NCI-H2196 (cell line): ENCODE data around the gene WDR54.
A peak's percentile ranks its signal among the peaks of the same experiment; 100 is the strongest.

Experiments
- DNase-seq: peaks from one replicate; lab custom pipeline; 2025; ENCODE audit not compliant: unreplicated experiment; lab: John Stamatoyannopoulos, UW

Gene WDR54, protein sequence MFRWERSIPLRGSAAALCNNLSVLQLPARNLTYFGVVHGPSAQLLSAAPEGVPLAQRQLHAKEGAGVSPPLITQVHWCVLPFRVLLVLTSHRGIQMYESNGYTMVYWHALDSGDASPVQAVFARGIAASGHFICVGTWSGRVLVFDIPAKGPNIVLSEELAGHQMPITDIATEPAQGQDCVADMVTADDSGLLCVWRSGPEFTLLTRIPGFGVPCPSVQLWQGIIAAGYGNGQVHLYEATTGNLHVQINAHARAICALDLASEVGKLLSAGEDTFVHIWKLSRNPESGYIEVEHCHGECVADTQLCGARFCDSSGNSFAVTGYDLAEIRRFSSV

DNA sequence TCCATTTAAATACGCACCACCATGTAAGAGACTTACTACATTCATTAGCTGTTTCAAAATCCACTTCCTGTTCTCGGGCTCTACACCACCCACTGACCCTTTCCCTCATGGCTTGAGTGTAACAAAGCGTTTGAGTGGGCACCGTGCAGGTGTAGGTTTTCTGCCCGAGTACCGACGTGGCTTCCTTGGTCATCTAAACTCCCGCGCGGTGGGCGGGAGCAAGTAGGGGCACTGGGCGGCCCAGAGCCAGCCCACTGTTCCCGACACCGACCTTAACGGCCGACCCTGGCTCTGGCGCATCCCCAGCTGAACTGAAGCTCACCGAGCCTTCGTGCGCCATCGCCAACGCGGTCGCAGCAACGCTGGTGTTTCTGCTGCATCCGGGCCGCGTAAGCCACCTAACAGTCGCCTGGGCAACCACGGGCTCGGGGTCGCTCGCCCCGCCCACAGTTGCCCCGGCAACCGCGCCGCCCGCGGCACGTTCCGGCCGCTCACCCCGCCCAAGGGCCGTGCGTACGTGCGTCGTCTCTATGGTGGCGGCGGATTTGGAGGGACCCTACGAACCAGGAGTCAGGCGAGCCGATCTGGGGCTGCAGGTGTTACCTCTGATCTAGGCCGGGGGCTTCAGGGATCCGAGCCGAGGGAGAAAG is at the start of gene WDR54, which contains the start of gene C2orf81:
WDR54 (plus strand) TSS at position 510 of the 650 bp plus-strand sequence. CDS start 424 bp downstream, outside the sequence.
C2orf81 (minus strand) TSS at position 399 of the 650 bp plus-strand sequence; CDS start at position 340, 59 bp downstream.
- peak; percentile 85 for DNase-seq

DNA sequence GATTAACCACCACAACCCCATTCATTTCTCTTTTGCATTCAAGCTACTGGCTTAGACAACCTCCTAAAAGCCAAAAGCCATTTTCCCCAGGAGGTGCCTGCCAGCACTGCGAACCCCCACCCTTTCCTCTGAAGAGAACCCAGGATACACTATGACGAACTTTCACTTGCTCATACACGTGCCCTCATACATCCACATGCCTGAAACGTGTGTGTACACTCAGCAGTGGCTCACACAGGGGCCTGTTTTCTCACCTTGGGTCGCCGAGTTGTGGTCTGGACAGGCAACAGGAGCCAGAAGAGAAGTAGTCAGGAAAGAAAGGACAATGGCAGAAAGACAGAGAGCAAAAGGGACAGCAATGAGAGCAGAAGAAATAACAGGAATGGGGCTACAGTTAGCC is 48.9 kb upstream of the WDR54 start:
- DNase-seq, result no peak

DNA sequence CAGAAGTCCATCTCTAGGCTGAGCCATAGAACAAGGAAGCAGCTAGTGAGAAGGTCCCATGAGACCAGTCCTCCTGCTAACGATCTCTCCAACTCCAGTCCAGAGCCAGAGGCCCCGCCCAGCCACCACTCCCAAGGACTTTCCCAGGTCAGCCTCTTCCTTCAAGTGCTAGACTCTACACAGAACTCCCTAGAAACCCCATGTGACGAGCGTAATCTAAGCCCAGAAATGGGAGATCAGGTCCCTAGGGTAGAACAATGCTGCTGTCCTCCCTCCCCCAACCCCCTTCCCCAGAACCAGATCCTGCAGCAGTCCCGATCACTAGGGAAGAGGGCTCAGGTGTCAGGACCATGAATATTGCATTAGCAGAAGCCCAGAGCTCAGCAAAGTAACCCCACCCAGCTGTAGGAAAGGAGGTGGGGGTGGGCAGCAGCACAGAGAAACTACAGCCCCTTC is 48.3 kb upstream of the WDR54 start:
- no peak for DNase-seq

DNA sequence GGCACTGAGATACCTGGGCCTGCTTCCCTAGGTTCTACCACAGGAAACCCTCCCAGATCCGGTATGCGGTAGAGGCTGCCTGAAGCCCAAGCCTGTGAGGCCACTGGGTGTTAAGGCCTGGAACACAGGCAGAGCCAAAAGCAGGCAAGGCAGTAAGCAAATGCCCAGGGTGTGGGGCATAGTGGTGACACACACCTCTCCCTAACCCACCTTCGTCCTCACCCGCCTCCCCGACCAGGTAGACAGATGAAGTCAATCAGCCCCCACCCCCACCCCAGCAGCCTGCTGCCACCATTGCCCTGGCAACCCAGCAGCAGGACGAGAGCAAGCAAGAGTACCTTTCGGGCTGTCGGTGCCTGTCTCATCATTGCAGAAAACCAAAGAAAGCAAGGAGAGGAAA is 47.5 kb upstream of the WDR54 start:
- DNase-seq, result no peak

DNA sequence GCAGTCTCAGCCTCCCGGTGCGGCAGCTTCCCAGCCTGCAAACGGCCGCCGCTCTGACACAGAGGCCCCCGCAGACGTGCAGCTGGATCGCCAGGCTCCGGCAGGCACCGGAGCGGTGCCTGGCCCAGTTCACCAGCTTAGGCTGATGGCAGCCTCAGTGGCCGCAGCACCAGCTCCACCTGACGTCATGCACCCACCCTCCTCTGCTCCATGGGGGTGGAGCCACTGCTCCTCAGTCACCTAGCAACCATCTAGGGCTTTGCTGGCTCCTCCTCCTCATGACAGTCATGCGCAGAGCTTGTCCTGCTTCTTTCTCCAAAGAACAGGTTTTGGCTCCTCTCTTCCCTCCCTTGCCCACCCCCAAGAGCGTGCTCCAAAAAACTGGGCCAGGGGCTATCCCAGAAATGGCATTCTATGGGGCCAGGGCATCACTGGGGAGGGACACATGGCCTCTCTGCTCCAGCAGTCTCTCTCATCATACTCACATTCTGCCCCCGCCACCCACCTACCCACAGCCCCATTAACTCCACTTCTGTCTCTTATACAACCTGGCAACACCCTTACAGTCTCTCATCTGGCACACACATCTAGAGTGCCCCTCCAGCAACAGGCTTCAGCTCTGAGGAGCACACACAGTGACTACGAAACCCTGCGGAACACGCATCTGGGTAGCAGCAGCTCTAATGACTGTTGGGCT is 46.9 kb upstream of the WDR54 start:
- peak; percentile 69 for DNase-seq

DNA sequence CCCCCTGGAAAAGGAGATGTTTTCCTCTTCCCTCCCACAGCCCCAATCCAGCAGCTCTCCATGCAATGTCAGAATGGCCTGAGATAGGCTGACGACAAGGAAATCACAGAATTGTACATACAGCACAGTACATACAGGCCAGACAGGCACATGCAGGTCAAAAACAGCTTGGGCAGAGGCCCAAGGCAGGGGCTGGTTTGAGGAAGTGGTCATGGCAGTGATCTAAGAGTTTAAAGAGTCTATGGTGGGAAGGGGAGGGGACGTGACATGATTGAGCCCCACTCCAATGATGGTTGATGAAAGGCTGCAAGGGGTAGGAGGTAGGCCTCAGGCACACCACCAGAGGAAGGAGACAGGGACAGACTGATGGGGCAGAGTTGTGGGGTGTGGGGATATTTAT is 45.7 kb upstream of the WDR54 start:
- no peak for DNase-seq

DNA sequence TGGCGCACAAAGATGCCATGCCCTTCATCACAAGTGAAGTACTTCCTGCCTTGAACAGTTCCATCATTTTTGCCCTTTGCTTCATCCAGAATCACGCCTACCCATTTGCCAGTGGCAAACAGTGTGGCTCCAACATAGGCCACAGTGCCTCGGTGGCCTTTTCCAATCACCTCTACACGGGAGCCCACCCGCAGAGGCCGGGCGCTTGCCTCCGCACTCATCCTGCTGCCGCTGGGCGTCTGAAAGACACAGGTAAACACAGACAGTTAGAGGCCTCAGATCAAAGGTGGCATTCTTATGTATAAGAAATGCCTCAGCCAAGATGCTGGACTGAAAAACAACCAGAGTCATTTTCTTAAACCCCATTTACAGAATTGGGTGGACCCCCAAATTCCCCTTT is 43.5 kb upstream of the WDR54 start:
- no peak for DNase-seq

DNA sequence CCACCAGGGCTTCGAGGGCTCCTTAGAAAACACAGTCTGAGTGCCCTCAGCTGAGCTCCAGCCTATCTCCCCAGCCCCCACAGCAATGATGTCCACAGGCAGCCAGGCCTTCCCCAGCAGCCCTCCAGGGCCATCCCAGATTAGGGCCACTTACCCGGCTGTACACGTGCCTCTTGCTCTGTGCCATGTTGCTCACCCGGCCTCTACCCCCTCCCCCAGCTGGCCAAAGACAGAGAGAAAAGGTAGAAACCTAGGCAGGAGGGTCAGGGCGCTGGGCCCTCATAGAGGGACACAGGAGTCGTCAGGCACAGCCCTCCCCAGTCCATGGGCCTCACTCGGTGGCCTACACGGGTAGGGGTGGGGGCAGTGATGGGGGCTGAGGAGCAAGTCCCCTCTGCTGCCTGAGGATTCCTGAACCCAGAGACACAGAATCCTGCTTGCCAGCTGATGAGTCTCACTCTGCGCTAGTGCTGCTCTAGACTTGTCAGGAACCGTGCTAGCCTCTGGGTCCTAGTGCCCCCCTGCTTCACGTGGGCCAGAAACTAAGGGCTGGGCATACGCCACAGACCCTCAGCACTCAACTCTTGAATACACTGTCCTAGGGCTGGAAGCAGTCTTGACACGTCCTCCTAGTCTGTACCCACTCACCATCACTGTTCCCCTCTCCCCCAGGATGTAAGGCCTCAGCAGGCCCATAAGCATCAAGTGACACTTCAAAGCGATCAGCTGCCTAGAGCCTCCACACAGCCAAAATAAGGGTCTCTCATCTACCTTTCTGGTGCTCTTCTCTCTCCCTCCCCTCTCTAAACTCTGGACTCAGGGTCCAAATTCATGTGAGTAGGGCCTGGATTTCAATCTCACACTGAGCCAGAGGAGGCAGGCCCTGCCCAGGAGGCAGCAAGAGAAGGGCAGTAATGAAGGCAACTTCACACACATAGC is 41.4 kb upstream of the WDR54 start, which contains the start of gene DCTN1:
DCTN1 (minus strand) TSS at position 461 of the 939 bp plus-strand sequence; CDS start at position 187, 274 bp downstream.
- peak; percentile 8 for DNase-seq

GRCh38 chr2:74381751-74382150 is 39.8 kb upstream of the WDR54 start:
- no peak for DNase-seq

GRCh38 chr2:74383254-74383653 is 38.3 kb upstream of the WDR54 start:
- DNase-seq, result no peak

DNA sequence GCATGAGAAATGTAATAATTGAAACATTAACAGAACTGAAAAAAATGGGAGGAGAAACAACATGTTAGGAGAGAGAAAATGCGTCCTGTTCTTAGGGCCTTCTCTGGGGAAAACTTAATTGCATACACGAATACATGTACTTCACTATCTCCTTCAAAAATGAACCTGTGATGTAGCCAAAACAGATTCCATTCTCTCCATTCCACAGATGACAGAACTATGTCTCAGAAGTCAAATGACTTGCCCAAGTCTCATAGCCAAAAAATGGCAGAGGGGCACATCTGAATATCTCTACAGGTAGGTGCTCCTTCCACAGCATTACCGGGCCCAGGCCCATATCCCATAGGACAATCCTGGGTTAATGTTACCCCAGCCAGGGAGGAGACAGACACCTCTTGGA is 37.5 kb upstream of the WDR54 start:
- no peak for DNase-seq

DNA sequence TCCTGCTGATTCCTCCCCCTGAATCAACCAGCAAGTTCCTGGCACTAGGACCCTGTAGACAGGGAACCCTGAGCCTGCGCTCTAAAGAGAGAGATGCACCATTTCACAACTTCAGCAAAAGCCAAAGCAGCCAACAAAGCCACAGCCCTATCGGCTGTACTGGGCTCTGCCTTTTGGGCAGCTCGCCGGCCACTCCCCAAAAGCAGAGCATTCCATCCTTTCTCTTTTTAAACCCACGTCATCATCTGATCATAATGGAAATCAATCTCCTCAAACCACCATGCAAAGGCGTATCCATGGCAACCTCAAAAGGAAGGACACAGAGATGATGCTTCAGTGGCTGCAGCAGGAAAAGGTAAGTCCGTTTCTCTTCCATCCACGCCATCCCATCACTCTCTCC is 36.1 kb upstream of the WDR54 start:
- DNase-seq, result no peak

- no peak for DNase-seq
Observed at GRCh38 chr2:74387346-74387745, 34.2 kb upstream of the WDR54 start.

DNA sequence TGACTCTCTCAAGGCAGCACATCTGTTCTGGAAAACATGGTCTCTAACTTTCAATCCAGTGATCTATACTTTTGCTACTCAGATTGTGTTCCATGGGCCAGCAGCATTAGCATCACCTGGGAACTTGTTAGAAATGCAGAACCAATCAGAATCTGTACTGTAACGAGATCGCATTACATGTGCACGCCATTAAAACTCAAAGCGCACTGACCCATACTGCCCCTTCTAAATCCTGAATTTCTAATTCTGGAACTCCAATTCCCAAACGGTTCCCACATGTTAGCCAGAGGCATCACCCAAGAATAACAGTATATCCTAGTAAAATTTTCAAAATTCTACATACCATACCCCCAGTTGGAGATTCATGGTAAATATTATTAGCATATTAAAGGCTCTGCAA is 30.9 kb upstream of the WDR54 start:
- no peak for DNase-seq

DNA sequence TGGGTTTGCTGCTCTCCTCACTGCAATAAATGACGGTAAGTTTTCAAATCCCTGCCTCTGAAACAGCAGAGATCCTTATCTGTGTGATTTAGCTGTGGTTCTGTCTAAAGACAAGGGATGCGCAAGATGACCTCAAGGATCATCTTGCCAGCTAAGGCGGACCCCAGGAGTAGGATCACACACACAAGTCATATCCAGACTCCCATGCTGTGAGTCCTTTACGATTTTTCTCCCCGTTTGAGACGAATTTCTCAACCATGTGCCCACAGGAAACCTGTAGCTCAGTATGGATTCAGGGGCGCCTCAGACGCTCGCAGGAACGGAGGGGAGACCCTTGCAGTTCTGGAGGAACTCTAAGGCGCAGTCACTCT is 30.3 kb upstream of the WDR54 start:
- no peak for DNase-seq

- DNase-seq, result peak; percentile 72
Observed at GRCh38 chr2:74391580-74392448, 29.7 kb upstream of the WDR54 start.

GRCh38 chr2:74392449-74392743 is 29.1 kb upstream of the WDR54 start:
- no peak for DNase-seq

DNA sequence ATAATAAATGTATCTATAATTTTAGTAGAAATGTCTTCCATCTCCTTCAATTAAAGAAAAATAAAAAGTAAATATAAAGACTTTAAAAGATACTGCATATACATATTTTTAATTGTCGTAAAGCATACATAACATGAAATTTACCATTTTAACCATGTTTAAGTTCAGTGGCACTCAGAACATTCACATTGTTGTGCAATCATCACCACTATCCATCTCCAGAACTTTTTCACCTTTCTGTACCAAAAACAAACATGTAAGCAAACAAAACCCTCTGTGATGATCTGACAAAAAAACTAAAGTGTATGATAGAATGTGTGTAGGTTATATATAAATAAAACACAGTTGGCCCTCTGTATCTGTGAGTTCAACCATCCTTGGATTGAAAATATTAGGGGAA is 28.0 kb upstream of the WDR54 start:
- DNase-seq, result no peak

- DNase-seq, result no peak
Observed at GRCh38 chr2:74396149-74396548, 25.4 kb upstream of the WDR54 start.

GRCh38 chr2:74399785-74400184 is 21.7 kb upstream of the WDR54 start:
- peak; percentile 5 for DNase-seq
